Esophagus squamous epithelium (tissue), 5 donors: ENCODE data around the gene GABARAPL2. TPM values are rescaled to one million over a fixed set of nuclear protein-coding genes. Genes with fewer than 3 reads are reported as not detected.

ENCODE experiments used
- DNase-seq: peaks from one replicate; lab custom pipeline; 2025; lab: John Stamatoyannopoulos, UW
- H3K27ac ChIP-seq, 4 donors: fragments of 200-600 bp; sonication (generic); one replicate each; pipeline ENCODE4 v1.5.1; 2016 to 2019; ENCODE audit warnings: mild to moderate bottlenecking in 1 of 4
- H3K27me3 ChIP-seq, 4 donors: fragments of 200-600 bp; sonication (generic); 1 replicate in 3 of 4; 2 replicates in 1 of 4; pipeline versions ENCODE4 v1.5.1 to v1.6.0; 2017 to 2021; ENCODE audit warnings: antibody characterized with exemption in 1 of 4
- H3K36me3 ChIP-seq, 3 donors: fragments of 200-600 bp; sonication (generic); one replicate each; pipeline ENCODE4 v1.5.1; 2016 to 2019
- H3K4me1 ChIP-seq, 3 donors: fragments of 200-600 bp; sonication (generic); one replicate each; pipeline ENCODE4 v1.5.1; 2017 to 2019
- H3K4me3 ChIP-seq, 4 donors: fragments of 200-600 bp; sonication (generic); 1 replicate in 3 of 4; 2 replicates in 1 of 4; pipeline ENCODE4 v1.5.1; 2016 to 2019; ENCODE audit warnings: mild to moderate bottlenecking in 2 of 4, moderate library complexity in 1 of 4
- H3K9me3 ChIP-seq, 3 donors: fragments of 200-600 bp; sonication (generic); one replicate each; pipeline ENCODE4 v1.5.1; 2016 to 2019
- POLR2A ChIP-seq, 4 donors: fragments of 450-650 bp; IDR thresholded peaks; one replicate each; pipeline ENCODE4 v1.6.1; 2017; ENCODE audit warnings: antibody characterized with exemption in 4 of 4, mild to moderate bottlenecking in 4 of 4, moderate library complexity in 3 of 4
- WGBS, 2 donors: methylation state at CpG; one replicate each; pipeline ENCODE4 v1.1.5; 2018; 5-methylcytosine and 5-hydroxymethylcytosine counted together
- intact Hi-C: fragments of 100-400 bp; cut with DNase I; formaldehyde crosslinking; loops from one replicate; pipeline ENCODE4 v1.15.0; 2022
- total RNA-seq, 4 donors: library from RNA; depleted of rRNA; stranded (reverse); fragments of >200 nt; gene quantifications; one replicate each; pipeline ENCODE4 v1.1.0, GENCODE V29; 2016
- TF ChIP-seq, protein P1 (sequence below), 6 experiments: fragments of 450-650 bp in 4 of 6; fragments of 200-600 bp in 2 of 6; sonication (generic) in 2 of 6; IDR thresholded peaks; one replicate each; pipeline ENCODE4 v1.5.1; 2016 to 2019; ENCODE audit warnings: antibody characterized with exemption in 6 of 6, mild to moderate bottlenecking in 4 of 6, moderate library complexity in 4 of 6
- donor health status: DM: yes; HTN: yes; CAD: no.

Gene GABARAPL2
- total RNA-seq, 4 donors from 2014 or later: 47.4 to 75.0 (median 65.2) TPM

DNA sequence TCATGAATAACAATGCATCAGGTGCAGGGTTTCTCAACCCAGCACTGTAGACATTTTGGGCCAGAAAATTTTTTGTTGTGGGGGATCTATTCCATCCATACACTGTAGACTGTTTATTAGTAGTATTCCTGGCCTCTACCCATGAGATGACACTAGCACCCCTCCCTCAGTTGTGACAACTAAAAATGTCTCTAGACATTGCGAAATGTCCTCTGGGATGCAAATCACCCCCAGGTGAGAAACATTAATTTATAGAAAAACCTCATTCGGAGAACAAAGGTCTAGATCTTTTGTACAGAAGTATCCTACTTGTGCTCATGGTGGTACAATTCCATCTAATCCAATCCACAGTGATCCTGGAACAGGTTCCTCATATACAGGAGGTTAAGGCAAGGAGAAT is 52.6 kb downstream of the GABARAPL2 start:
- Histone ChIP-seq H3K9me3 (no peaks in the 10 kb centered on the region), H3K4me1 (peaks cover 7 to 31% (median 15%) of the 10 kb centered on the region in 3 donors), H3K4me3 (no peak overlapping the region), H3K27me3 (no peaks in the 10 kb centered on the region), H3K36me3 (peaks cover 6 to 66% (median 25%) of the 10 kb centered on the region in 3 donors), H3K27ac (no peak overlapping the region)
- WGBS, 2 donors: 80 to 97% methylated on average over 2 of the region's 2 CpGs
- DNase-seq: no peak
- TF ChIP-seq, protein P1, sequence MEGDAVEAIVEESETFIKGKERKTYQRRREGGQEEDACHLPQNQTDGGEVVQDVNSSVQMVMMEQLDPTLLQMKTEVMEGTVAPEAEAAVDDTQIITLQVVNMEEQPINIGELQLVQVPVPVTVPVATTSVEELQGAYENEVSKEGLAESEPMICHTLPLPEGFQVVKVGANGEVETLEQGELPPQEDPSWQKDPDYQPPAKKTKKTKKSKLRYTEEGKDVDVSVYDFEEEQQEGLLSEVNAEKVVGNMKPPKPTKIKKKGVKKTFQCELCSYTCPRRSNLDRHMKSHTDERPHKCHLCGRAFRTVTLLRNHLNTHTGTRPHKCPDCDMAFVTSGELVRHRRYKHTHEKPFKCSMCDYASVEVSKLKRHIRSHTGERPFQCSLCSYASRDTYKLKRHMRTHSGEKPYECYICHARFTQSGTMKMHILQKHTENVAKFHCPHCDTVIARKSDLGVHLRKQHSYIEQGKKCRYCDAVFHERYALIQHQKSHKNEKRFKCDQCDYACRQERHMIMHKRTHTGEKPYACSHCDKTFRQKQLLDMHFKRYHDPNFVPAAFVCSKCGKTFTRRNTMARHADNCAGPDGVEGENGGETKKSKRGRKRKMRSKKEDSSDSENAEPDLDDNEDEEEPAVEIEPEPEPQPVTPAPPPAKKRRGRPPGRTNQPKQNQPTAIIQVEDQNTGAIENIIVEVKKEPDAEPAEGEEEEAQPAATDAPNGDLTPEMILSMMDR (IDR thresholded peaks at IDR 0.05): no peak
- TF ChIP-seq POLR2A (IDR thresholded peaks at IDR 0.05): no peak
- intact Hi-C loops: no loop called here

- DNase-seq: no peak
- Histone ChIP-seq H3K4me3 (no peak overlapping the region), H3K27ac (peak overlapping the region in 1 of 4 donors; percentile 99), H3K4me1 (peaks cover 7 to 32% (median 15%) of the 10 kb centered on the region in 3 donors), H3K27me3 (no peaks in the 10 kb centered on the region), H3K9me3 (no peaks in the 10 kb centered on the region), H3K36me3 (peaks cover 6 to 53% (median 23%) of the 10 kb centered on the region in 3 donors)
- intact Hi-C loops: no loop called here
- TF ChIP-seq, protein P1 (IDR thresholded peaks at IDR 0.05): no peak
- TF ChIP-seq POLR2A (IDR thresholded peaks at IDR 0.05): no peak
- WGBS, 2 donors: 83 to 90% methylated on average over 18 to 19 of the region's 20 CpGs
These were observed 54.4 kb downstream of the GABARAPL2 start for GRCh38 chr16:75620326-75621169.

GRCh38 chr16:75621170-75621477 is 54.9 kb downstream of the GABARAPL2 start:
- H3K27ac ChIP-seq: peak overlapping the region in 1 of 4 donors; percentile 99
- H3K4me3 ChIP-seq: no peak overlapping the region
- peaks cover 6 to 53% (median 25%) of the 10 kb centered on the region in 3 donors for H3K36me3 ChIP-seq
- TF ChIP-seq POLR2A (IDR thresholded peaks at IDR 0.05): no peak
- TF ChIP-seq, protein P1 (IDR thresholded peaks at IDR 0.05): peak in 2 of 6 experiments; percentile 22 to 25
- H3K4me1 ChIP-seq: peaks cover 7 to 32% (median 15%) of the 10 kb centered on the region in 3 donors
- intact Hi-C loops: no loop called here
- H3K27me3 ChIP-seq: no peaks in the 10 kb centered on the region
- WGBS, 2 donors: 3 to 24% methylated on average over 2 of the region's 2 CpGs
- no peak for DNase-seq
- H3K9me3 ChIP-seq: no peaks in the 10 kb centered on the region

- H3K4me1 ChIP-seq: peaks cover 7 to 33% (median 15%) of the 10 kb centered on the region in 3 donors
- peak within 1 kb of the TSS; percentile 47 to 83 (median 81) for H3K4me3 ChIP-seq
- TF ChIP-seq, protein P1 (IDR thresholded peaks at IDR 0.05): peak in 2 of 6 experiments; percentile 9 to 56
- TF ChIP-seq POLR2A (IDR thresholded peaks at IDR 0.05): peak in 3 of 4 donors; percentile 82 to 91 (median 88)
- H3K36me3 ChIP-seq: peaks cover 6 to 53% (median 27%) of the 10 kb centered on the region in 3 donors
- no peaks in the 10 kb centered on the region for H3K9me3 ChIP-seq
- 0 to 1% methylated on average over 38 to 51 of the region's 62 CpGs for WGBS, 2 donors
- peak within 1 kb of the TSS; percentile 86 to 99 (median 95) for H3K27ac ChIP-seq
- intact Hi-C loops: no loop called here
- DNase-seq: peak; percentile 90
- H3K27me3 ChIP-seq: no peaks in the 10 kb centered on the region
These were observed 56.8 kb downstream of the GABARAPL2 start, which contains the start of gene ADAT1 for GRCh38 chr16:75622761-75623605. Gene ADAT1, minus strand, starts transcription at chr16:75623281. Its CDS starts 2,482 bp downstream, at chr16:75620799.
